Fibroblast of pulmonary artery (primary cell): ENCODE data around the gene GRAMD2B.

Source experiments
- DNase-seq: peaks from one replicate; pipeline ENCODE4 v3.0.0-alpha.2; 2010; ENCODE audit warnings: low read depth
- H3K4me3 ChIP-seq: replicated peaks from 2 replicates; pipeline ENCODE4 v1.5.1; 2011; ENCODE audit warnings: low read depth, mild to moderate bottlenecking, control low read depth, low read length, moderate library complexity
- TF ChIP-seq, protein P1 (sequence below): IDR thresholded peaks from 2 replicates; pipeline ENCODE4 v1.5.1; 2011; ENCODE audit warnings: mild to moderate bottlenecking, control low read depth, low read length, inconsistent platforms; ENCODE audit errors: missing control alignments

The GRAMD2B gene

GRCh38 chr5:126484253-126484652, 61.0 kb downstream of the GRAMD2B start:
- TF ChIP-seq, protein P1, sequence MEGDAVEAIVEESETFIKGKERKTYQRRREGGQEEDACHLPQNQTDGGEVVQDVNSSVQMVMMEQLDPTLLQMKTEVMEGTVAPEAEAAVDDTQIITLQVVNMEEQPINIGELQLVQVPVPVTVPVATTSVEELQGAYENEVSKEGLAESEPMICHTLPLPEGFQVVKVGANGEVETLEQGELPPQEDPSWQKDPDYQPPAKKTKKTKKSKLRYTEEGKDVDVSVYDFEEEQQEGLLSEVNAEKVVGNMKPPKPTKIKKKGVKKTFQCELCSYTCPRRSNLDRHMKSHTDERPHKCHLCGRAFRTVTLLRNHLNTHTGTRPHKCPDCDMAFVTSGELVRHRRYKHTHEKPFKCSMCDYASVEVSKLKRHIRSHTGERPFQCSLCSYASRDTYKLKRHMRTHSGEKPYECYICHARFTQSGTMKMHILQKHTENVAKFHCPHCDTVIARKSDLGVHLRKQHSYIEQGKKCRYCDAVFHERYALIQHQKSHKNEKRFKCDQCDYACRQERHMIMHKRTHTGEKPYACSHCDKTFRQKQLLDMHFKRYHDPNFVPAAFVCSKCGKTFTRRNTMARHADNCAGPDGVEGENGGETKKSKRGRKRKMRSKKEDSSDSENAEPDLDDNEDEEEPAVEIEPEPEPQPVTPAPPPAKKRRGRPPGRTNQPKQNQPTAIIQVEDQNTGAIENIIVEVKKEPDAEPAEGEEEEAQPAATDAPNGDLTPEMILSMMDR, result no peak
- DNase-seq, result no peak
- no peak overlapping the region for H3K4me3 ChIP-seq

GRCh38 chr5:126486332-126486731, 63.1 kb downstream of the GRAMD2B start:
- TF ChIP-seq, protein P1, result no peak
- no peak for DNase-seq
- no peak overlapping the region for H3K4me3 ChIP-seq

- no peak overlapping the region for H3K4me3 ChIP-seq
- TF ChIP-seq, protein P1, result no peak
- DNase-seq, result no peak
Measured at GRCh38 chr5:126487596-126487995, 64.4 kb downstream of the GRAMD2B start.

GRCh38 chr5:126488443-126489065, 65.3 kb downstream of the GRAMD2B start:
- TF ChIP-seq, protein P1, result no peak
- no peak for DNase-seq
- no peak overlapping the region for H3K4me3 ChIP-seq

- TF ChIP-seq, protein P1, result no peak
Measured at GRCh38 chr5:126490167-126490940, 67.1 kb downstream of the GRAMD2B start.

GRCh38 chr5:126492939-126493338, 69.7 kb downstream of the GRAMD2B start:
- peak; percentile 44 for DNase-seq
- no peak overlapping the region for H3K4me3 ChIP-seq
- TF ChIP-seq, protein P1, result peak; percentile 47

More at GRCh38 chr5:126490167-126490940, 67.1 kb downstream of the GRAMD2B start:
- DNase-seq, result no peak
- no peak overlapping the region for H3K4me3 ChIP-seq
